ENCODE data around the gene ANKFY1. TPM values are rescaled to one million over a fixed set of nuclear protein-coding genes. Genes with fewer than 3 reads are reported as not detected.

ANKFY1 gene
- total RNA-seq, 1 donor from 2014 or later, result 44.2 TPM

GRCh38 chr17:4124999-4125398, 138.8 kb downstream of the ANKFY1 start:
- Histone ChIP-seq H3K27ac (no peak overlapping the region), H3K9me3 (no peaks in the 10 kb centered on the region), H3K36me3 (peaks cover 0 to 25% of the 10 kb centered on the region in 2 donors), H3K4me1 (peaks cover 1% of the 10 kb centered on the region), H3K4me3 (no peak overlapping the region), H3K27me3 (no peaks in the 10 kb centered on the region)
- TF ChIP-seq POLR2A (IDR thresholded peaks at IDR 0.05) (no peak), CTCF (IDR thresholded peaks at IDR 0.05) (no peak), POLR2AphosphoS5 (IDR thresholded peaks at IDR 0.05; ENCODE audit: insufficient read depth in 1 of 2, low read depth in 1 of 2) (no peak)
- DNase-seq (ENCODE audit: extremely low spot score in 2 of 2), result no peak
- intact Hi-C loops (cut with DNase I), result no loop called here

DNA sequence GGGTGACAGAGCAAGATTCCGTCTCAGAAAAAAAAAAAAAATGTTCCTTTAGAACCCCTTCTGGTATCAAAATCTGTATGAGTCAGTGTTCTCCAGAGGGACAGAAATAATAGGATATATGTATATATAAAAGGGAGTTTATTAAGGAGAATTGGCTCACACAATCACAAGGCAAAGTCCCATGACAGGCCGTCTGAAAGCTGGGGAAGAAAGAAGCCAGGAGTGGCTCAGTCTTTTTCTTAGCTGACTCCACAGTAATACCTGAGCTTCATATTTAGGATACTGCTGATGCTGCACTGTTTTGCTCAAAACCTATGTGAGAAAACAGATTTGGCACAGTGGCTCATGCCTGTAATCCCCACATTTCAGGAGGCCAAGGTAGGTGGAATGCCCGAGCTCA, 143.4 kb downstream of the ANKFY1 start:
- Histone ChIP-seq H3K36me3 (peaks cover 0 to 50% of the 10 kb centered on the region in 2 donors), H3K9me3 (no peaks in the 10 kb centered on the region), H3K27ac (no peak overlapping the region), H3K27me3 (no peaks in the 10 kb centered on the region), H3K4me3 (no peak overlapping the region), H3K4me1 (no peaks in the 10 kb centered on the region)
- TF ChIP-seq POLR2A (IDR thresholded peaks at IDR 0.05), result no peak
- no peak for TF ChIP-seq POLR2AphosphoS5 (IDR thresholded peaks at IDR 0.05; ENCODE audit: insufficient read depth in 1 of 2, low read depth in 1 of 2)
- no peak for TF ChIP-seq CTCF (IDR thresholded peaks at IDR 0.05)
- intact Hi-C loops (cut with DNase I), result no loop called here
- DNase-seq (ENCODE audit: extremely low spot score in 2 of 2), result no peak

GRCh38 chr17:4119299-4119698, 144.5 kb downstream of the ANKFY1 start:
- H3K27ac ChIP-seq, result no peak overlapping the region
- peaks cover 0 to 60% of the 10 kb centered on the region in 2 donors for H3K36me3 ChIP-seq
- intact Hi-C loops (cut with DNase I), result no loop called here
- no peak overlapping the region for H3K4me3 ChIP-seq
- DNase-seq (ENCODE audit: extremely low spot score in 2 of 2), result no peak
- no peaks in the 10 kb centered on the region for H3K4me1 ChIP-seq
- no peaks in the 10 kb centered on the region for H3K27me3 ChIP-seq
- no peak for TF ChIP-seq POLR2AphosphoS5 (IDR thresholded peaks at IDR 0.05; ENCODE audit: insufficient read depth in 1 of 2, low read depth in 1 of 2)
- TF ChIP-seq CTCF (IDR thresholded peaks at IDR 0.05), result no peak
- TF ChIP-seq POLR2A (IDR thresholded peaks at IDR 0.05), result no peak
- H3K9me3 ChIP-seq, result no peaks in the 10 kb centered on the region

GRCh38 chr17:4118015-4118743, 145.6 kb downstream of the ANKFY1 start:
- H3K36me3 ChIP-seq, result peaks cover 0 to 62% of the 10 kb centered on the region in 2 donors
- no peak for DNase-seq (ENCODE audit: extremely low spot score in 2 of 2)
- no peaks in the 10 kb centered on the region for H3K9me3 ChIP-seq
- H3K27me3 ChIP-seq, result no peaks in the 10 kb centered on the region
- no peak overlapping the region for H3K27ac ChIP-seq
- no peak overlapping the region for H3K4me3 ChIP-seq
- H3K4me1 ChIP-seq, result no peaks in the 10 kb centered on the region
- intact Hi-C loops (cut with DNase I), result no loop called here
- TF ChIP-seq POLR2AphosphoS5 (IDR thresholded peaks at IDR 0.05; ENCODE audit: insufficient read depth in 1 of 2, low read depth in 1 of 2) (no peak), CTCF (IDR thresholded peaks at IDR 0.05) (no peak), POLR2A (IDR thresholded peaks at IDR 0.05) (no peak)

DNA sequence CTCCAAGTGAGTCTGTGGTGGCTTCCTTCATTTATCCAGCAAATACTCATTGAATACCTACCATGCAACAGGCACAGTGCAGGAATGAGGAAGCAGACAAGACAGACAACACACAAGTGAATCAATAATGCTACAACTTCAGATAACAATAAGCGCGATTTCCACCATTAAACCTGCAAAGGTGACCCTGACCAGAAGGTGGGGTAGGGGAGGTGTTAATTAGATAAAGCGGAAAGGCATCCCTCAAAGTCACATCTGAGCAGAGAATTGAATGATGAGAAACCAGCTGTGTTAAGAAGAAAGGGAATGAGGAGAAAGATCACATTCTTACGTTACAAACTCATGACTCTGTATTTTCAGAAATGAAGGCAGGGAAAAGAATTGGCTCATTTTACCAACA, 147.3 kb downstream of the ANKFY1 start:
- no peak overlapping the region for H3K4me3 ChIP-seq
- no peak overlapping the region for H3K27ac ChIP-seq
- H3K9me3 ChIP-seq, result no peaks in the 10 kb centered on the region
- H3K4me1 ChIP-seq, result no peaks in the 10 kb centered on the region
- no peaks in the 10 kb centered on the region for H3K27me3 ChIP-seq
- TF ChIP-seq POLR2AphosphoS5 (IDR thresholded peaks at IDR 0.05; ENCODE audit: insufficient read depth in 1 of 2, low read depth in 1 of 2), result no peak
- TF ChIP-seq CTCF (IDR thresholded peaks at IDR 0.05), result no peak
- TF ChIP-seq POLR2A (IDR thresholded peaks at IDR 0.05), result no peak
- intact Hi-C loops (cut with DNase I), result no loop called here
- no peak for DNase-seq (ENCODE audit: extremely low spot score in 2 of 2)
- peaks cover 0 to 63% of the 10 kb centered on the region in 2 donors for H3K36me3 ChIP-seq

All from vagina (tissue), 2 donors.